ENCODE data around the gene EXOC4. TPM values are rescaled to one million over a fixed set of nuclear protein-coding genes. Genes with fewer than 3 reads are reported as not detected.

The EXOC4 gene
- total and polyA plus RNA-seq, 2 donors from 2014 or later, result 22.8 to 78.7 TPM

- Histone ChIP-seq H3K27ac (ENCODE audit: low read depth in 2 of 2, low read length in 2 of 2) (no peak overlapping the region), H3K27me3 (ENCODE audit: control insufficient read depth, insufficient read depth, low read length) (no peaks in the 10 kb centered on the region), H3K4me3 (ENCODE audit: low read length in 3 of 3) (no peak overlapping the region), H3K9me3 (ENCODE audit: control insufficient read depth in 2 of 3, insufficient read depth in 1 of 3, low read length in 3 of 3) (no peaks in the 10 kb centered on the region), H3K36me3 (ENCODE audit: control insufficient read depth in 2 of 3, insufficient read depth in 3 of 3, low read length in 3 of 3) (no peaks in the 10 kb centered on the region), H3K9ac (ENCODE audit: low read length in 3 of 3) (no peak overlapping the region), H3K4me1 (ENCODE audit: control insufficient read depth in 2 of 3, insufficient read depth in 2 of 3, low read depth in 1 of 3, low read length in 3 of 3) (no peaks in the 10 kb centered on the region)
- FAIRE-seq, result no peak
- DNase-seq, result no peak
- intact Hi-C loops (cut with DNase I), result no loop called here
- no peak for TF ChIP-seq CTCF (IDR thresholded peaks at IDR 0.05; ENCODE audit: borderline replicate concordance, extremely low read depth, insufficient read depth)
These were observed 175.4 kb downstream of the EXOC4 start for GRCh38 chr7:133428326-133428725.

DNA sequence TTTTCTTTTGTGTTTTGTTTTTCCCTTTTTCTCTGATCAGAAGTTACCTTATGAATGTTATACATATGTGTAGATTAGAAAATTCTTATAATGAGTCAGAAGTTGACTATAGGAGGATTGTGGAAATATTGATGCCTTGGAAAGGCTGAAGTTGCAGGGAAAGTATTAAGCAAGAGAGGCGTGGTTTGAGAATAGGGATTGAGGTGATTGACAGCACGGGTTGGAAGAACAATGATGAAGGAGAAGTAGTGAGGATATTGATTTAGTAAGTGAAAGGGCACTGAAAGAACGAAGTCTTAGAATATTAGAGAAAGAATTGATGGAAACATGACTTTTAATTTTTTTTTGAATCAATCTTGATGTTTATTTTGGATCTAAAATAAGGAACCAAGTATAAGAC is 176.0 kb downstream of the EXOC4 start:
- intact Hi-C loops (cut with DNase I), result no loop called here
- Histone ChIP-seq H3K27me3 (ENCODE audit: control insufficient read depth, insufficient read depth, low read length) (no peaks in the 10 kb centered on the region), H3K9ac (ENCODE audit: low read length in 3 of 3) (no peak overlapping the region), H3K9me3 (ENCODE audit: control insufficient read depth in 2 of 3, insufficient read depth in 1 of 3, low read length in 3 of 3) (no peaks in the 10 kb centered on the region), H3K4me3 (ENCODE audit: low read length in 3 of 3) (no peak overlapping the region), H3K36me3 (ENCODE audit: control insufficient read depth in 2 of 3, insufficient read depth in 3 of 3, low read length in 3 of 3) (no peaks in the 10 kb centered on the region), H3K4me1 (ENCODE audit: control insufficient read depth in 2 of 3, insufficient read depth in 2 of 3, low read depth in 1 of 3, low read length in 3 of 3) (no peaks in the 10 kb centered on the region), H3K27ac (ENCODE audit: low read depth in 2 of 2, low read length in 2 of 2) (no peak overlapping the region)
- no peak for TF ChIP-seq CTCF (IDR thresholded peaks at IDR 0.05; ENCODE audit: borderline replicate concordance, extremely low read depth, insufficient read depth)
- no peak for DNase-seq
- FAIRE-seq, result no peak

DNA sequence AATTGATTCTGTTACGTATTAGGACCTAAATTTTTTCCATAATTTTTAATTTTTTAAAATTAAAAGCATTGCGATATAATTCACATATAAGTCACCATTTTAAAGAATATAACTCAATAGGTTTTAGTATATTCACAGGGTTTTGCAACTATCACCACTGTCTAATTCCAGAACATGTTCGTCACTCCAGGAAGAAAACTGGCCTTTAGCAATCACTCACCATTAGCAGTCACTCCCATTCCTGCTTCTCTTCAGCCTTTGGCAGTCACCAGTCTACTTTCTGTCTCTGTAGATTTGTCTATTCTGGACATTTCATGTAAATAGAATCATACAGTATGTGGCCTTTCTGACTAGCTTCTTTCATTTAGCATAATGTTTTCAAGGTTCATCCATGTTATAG is 176.5 kb downstream of the EXOC4 start:
- H3K27me3 ChIP-seq (ENCODE audit: control insufficient read depth, insufficient read depth, low read length), result no peaks in the 10 kb centered on the region
- no peak overlapping the region for H3K4me3 ChIP-seq (ENCODE audit: low read length in 3 of 3)
- no peaks in the 10 kb centered on the region for H3K36me3 ChIP-seq (ENCODE audit: control insufficient read depth in 2 of 3, insufficient read depth in 3 of 3, low read length in 3 of 3)
- no peaks in the 10 kb centered on the region for H3K9me3 ChIP-seq (ENCODE audit: control insufficient read depth in 2 of 3, insufficient read depth in 1 of 3, low read length in 3 of 3)
- FAIRE-seq (no peak), DNase-seq (no peak)
- H3K27ac ChIP-seq (ENCODE audit: low read depth in 2 of 2, low read length in 2 of 2), result no peak overlapping the region
- intact Hi-C loops (cut with DNase I), result no loop called here
- H3K9ac ChIP-seq (ENCODE audit: low read length in 3 of 3), result no peak overlapping the region
- no peaks in the 10 kb centered on the region for H3K4me1 ChIP-seq (ENCODE audit: control insufficient read depth in 2 of 3, insufficient read depth in 2 of 3, low read depth in 1 of 3, low read length in 3 of 3)
- no peak for TF ChIP-seq CTCF (IDR thresholded peaks at IDR 0.05; ENCODE audit: borderline replicate concordance, extremely low read depth, insufficient read depth)

- H3K4me1 ChIP-seq (ENCODE audit: control insufficient read depth in 2 of 3, insufficient read depth in 2 of 3, low read depth in 1 of 3, low read length in 3 of 3), result no peaks in the 10 kb centered on the region
- H3K27me3 ChIP-seq (ENCODE audit: control insufficient read depth, insufficient read depth, low read length), result no peaks in the 10 kb centered on the region
- intact Hi-C loops (cut with DNase I), result no loop called here
- no peak overlapping the region for H3K9ac ChIP-seq (ENCODE audit: low read length in 3 of 3)
- H3K9me3 ChIP-seq (ENCODE audit: control insufficient read depth in 2 of 3, insufficient read depth in 1 of 3, low read length in 3 of 3), result no peaks in the 10 kb centered on the region
- no peak for TF ChIP-seq CTCF (IDR thresholded peaks at IDR 0.05; ENCODE audit: borderline replicate concordance, extremely low read depth, insufficient read depth)
- no peak for DNase-seq
- H3K4me3 ChIP-seq (ENCODE audit: low read length in 3 of 3), result no peak overlapping the region
- no peak overlapping the region for H3K27ac ChIP-seq (ENCODE audit: low read depth in 2 of 2, low read length in 2 of 2)
- FAIRE-seq, result no peak
- H3K36me3 ChIP-seq (ENCODE audit: control insufficient read depth in 2 of 3, insufficient read depth in 3 of 3, low read length in 3 of 3), result no peaks in the 10 kb centered on the region
These were observed 178.4 kb downstream of the EXOC4 start for GRCh38 chr7:133431134-133431724.

All from kidney (tissue), 14 donors.